Testis (tissue), 3 donors: Measurements from ENCODE around the gene SLC41A3. TPM values are rescaled to one million over a fixed set of nuclear protein-coding genes. Genes with fewer than 3 reads are reported as not detected.

Experiments used
- DNase-seq: peaks from one replicate; pipeline ENCODE4 v3.0.0-alpha.2; 2019
- H3K27ac ChIP-seq, 2 donors: fragments of 200-600 bp; sonication (generic); one replicate each; pipeline ENCODE4 v1.5.1; 2019
- H3K27me3 ChIP-seq: fragments of 200-600 bp; sonication (generic); one replicate; pipeline ENCODE4 v1.5.1; 2019
- H3K36me3 ChIP-seq: fragments of 200-600 bp; sonication (generic); one replicate; pipeline ENCODE4 v1.5.1; 2017; ENCODE audit warnings: low read depth; ENCODE audit errors: missing control alignments
- H3K4me1 ChIP-seq: fragments of 200-600 bp; sonication (generic); one replicate; pipeline ENCODE4 v1.5.1; 2019
- H3K4me3 ChIP-seq, 2 donors: fragments of 200-600 bp; sonication (generic); one replicate each; pipeline ENCODE4 v1.5.1; 2017 to 2019
- H3K9me3 ChIP-seq: fragments of 200-600 bp; sonication (generic); one replicate; pipeline ENCODE4 v1.5.1; 2017
- POLR2A ChIP-seq: fragments of 450-650 bp; IDR thresholded peaks from one replicate; pipeline ENCODE4 v1.6.1; 2017; ENCODE audit warnings: antibody characterized with exemption, mild to moderate bottlenecking, moderate library complexity
- WGBS, 2 donors: methylation state at CpG; one replicate each; pipeline ENCODE4 v1.1.5; 2018; 5-methylcytosine and 5-hydroxymethylcytosine counted together
- intact Hi-C: fragments of 100-400 bp; cut with DNase I; formaldehyde crosslinking; loops from one replicate; pipeline ENCODE4 v1.15.1; 2023; ENCODE audit warnings: low total_unique reads
- polyA plus RNA-seq: library from polyadenylated mRNA; stranded (reverse); fragments of 350-450 nt; fragmentation: Illumina TruSeq; extraction: RNeasy Lipid Tissue Mini Kit (QIAGEN cat#74804); gene quantifications from one replicate; pipeline ENCODE4 v1.2.3, GENCODE V29; 2014; ENCODE audit warnings: low read depth, low replicate concordance; ENCODE audit not compliant: insufficient read depth
- total RNA-seq, 2 donors: library from RNA; depleted of rRNA; stranded (reverse); fragments of >200 nt; gene quantifications; one replicate each; pipeline ENCODE4 v1.2.3, GENCODE V29; 2016
- TF ChIP-seq, protein P1 (sequence below), 3 experiments: fragments of 450-650 bp in 2 of 3; fragments of 200-600 bp in 1 of 3; sonication (generic) in 1 of 3; IDR thresholded peaks; one replicate each; pipeline ENCODE4 v1.5.1; 2016 to 2019; ENCODE audit warnings: antibody characterized with exemption in 3 of 3, mild to moderate bottlenecking in 2 of 3, moderate library complexity in 1 of 3

SLC41A3 gene
- total and polyA plus RNA-seq, 3 donors from 2014 or later: 160 to 220 (median 161) TPM

DNA sequence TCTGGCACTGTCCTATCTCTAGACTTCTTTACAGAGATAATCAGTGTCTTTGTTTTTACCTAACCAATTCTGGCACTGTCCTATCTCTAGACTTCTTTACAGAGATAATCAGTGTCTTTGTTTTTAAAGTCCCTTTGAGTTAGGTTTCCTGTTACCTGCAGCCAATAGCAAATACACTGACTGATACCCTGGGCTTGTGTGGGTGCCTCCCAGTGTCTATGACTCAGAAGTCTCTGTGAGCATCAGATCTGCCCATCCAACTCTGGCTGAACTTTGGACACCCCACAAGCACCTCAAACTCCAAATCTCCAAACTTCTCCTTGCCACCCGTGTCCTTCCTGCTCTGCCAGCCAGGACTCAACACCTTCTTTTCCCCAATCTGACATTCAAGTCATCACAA, 30.4 kb downstream of the SLC41A3 start:
- Histone ChIP-seq H3K9me3 (no peaks in the 10 kb centered on the region), H3K4me3 (no peak overlapping the region), H3K36me3 (no peaks in the 10 kb centered on the region), H3K27me3 (no peaks in the 10 kb centered on the region), H3K4me1 (peaks cover 33% of the 10 kb centered on the region), H3K27ac (no peak overlapping the region)
- 93% methylated on average over 1 of the region's 1 CpG for WGBS, 2 donors
- DNase-seq: no peak
- TF ChIP-seq, protein P1, sequence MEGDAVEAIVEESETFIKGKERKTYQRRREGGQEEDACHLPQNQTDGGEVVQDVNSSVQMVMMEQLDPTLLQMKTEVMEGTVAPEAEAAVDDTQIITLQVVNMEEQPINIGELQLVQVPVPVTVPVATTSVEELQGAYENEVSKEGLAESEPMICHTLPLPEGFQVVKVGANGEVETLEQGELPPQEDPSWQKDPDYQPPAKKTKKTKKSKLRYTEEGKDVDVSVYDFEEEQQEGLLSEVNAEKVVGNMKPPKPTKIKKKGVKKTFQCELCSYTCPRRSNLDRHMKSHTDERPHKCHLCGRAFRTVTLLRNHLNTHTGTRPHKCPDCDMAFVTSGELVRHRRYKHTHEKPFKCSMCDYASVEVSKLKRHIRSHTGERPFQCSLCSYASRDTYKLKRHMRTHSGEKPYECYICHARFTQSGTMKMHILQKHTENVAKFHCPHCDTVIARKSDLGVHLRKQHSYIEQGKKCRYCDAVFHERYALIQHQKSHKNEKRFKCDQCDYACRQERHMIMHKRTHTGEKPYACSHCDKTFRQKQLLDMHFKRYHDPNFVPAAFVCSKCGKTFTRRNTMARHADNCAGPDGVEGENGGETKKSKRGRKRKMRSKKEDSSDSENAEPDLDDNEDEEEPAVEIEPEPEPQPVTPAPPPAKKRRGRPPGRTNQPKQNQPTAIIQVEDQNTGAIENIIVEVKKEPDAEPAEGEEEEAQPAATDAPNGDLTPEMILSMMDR (IDR thresholded peaks at IDR 0.05): no peak
- TF ChIP-seq POLR2A: no peak
- intact Hi-C loops: no loop called here

DNA sequence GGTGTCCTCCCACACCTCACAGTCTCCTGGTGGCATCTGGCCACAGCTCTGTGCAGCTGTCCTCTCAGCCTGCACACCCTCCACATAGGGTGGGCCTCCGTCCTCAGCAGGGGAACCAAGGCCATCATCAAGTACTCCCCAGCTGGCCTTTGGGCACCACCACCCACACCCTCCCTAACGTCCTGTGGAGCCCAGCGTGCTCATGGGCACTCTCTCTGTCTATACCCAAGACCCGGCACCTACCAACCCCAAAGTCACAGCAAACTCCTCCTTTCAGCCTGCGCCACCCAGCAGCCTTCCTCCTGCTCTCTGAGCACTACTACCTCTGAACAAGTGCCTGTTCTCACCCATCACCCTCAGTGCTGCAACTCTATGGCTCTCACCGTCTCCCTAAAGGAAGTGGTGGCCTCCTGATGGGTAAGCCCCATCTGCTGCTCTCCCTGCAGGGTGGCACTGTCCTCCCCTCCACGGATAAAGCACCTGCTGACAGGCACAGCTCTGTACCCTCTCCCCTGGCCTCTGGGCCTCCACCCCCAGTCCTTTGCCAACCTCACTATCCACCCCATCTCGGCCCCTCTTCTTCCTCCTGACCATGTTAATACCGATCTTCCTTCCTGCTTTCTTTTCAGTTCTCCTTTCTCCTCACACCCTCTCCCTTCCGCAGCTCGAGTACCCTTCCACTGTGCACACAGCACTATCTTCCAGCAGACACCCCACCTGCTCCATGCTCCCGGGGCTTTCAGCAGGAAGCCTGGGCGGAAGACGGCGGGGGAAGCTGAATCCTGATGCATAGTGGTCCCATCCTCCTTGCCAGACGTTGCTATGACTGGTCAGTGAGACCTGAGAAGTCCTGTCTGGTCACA, 31.5 kb downstream of the SLC41A3 start:
- WGBS, 2 donors: 82 to 83% methylated on average over 14 to 16 of the region's 16 CpGs
- H3K36me3 ChIP-seq: no peaks in the 10 kb centered on the region
- H3K9me3 ChIP-seq: no peaks in the 10 kb centered on the region
- no peaks in the 10 kb centered on the region for H3K27me3 ChIP-seq
- no peak overlapping the region for H3K4me3 ChIP-seq
- no peak overlapping the region for H3K27ac ChIP-seq
- peaks cover 22% of the 10 kb centered on the region for H3K4me1 ChIP-seq
- TF ChIP-seq, protein P1 (IDR thresholded peaks at IDR 0.05): no peak
- TF ChIP-seq POLR2A: no peak
- intact Hi-C loops: no loop called here
- no peak for DNase-seq

DNA sequence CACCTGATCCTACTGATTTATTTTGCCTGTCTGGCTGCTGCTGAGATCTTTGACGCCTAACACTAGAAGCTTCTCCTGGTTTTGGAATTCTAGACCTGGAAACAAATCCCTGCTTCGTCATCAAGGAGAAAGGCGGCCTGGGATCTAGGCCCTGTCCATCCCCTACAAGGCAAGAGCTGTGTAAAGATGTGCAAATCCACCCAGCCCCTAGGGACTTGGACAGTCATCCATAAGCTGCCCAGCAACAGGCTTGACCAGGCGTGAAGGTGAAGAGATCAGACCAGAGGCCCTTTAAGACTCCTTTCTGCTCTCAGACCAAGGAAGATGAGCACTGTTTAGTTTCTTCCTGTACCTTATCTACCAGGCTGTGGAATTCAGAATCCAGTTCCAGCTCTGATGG, 32.2 kb downstream of the SLC41A3 start:
- DNase-seq: no peak
- Histone ChIP-seq H3K27me3 (no peaks in the 10 kb centered on the region), H3K4me3 (no peak overlapping the region), H3K27ac (peak overlapping the region in 1 of 2 donors; percentile 42), H3K36me3 (no peaks in the 10 kb centered on the region), H3K4me1 (peaks cover 15% of the 10 kb centered on the region), H3K9me3 (no peaks in the 10 kb centered on the region)
- TF ChIP-seq, protein P1 (IDR thresholded peaks at IDR 0.05): no peak
- TF ChIP-seq POLR2A: no peak
- intact Hi-C loops: no loop called here
- 84 to 94% methylated on average over 4 of the region's 4 CpGs for whole genome bisulfite sequencing, 2 donors

DNA sequence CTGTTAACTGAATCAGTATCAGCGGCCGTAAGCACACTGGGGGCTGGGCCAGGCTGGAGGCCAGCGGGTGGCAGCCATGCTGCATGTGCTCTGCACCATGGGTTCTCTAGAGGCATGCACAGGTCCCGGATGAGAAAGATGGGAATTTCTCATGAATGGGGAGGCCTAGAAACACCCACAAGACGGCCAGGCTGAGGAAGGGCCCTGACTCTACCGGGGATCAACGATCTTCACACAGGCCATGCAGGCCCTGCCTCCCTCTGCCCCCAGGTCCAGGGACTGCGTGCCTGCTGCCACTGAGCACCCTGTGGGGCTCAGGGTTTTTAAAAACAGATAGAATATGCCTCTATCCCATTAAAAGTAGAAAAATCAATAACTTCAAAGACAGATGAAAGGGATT, 32.7 kb downstream of the SLC41A3 start:
- 80 to 90% methylated on average over 7 to 8 of the region's 8 CpGs for WGBS, 2 donors
- Histone ChIP-seq H3K27ac (peak overlapping the region in 1 of 2 donors; percentile 42), H3K9me3 (no peaks in the 10 kb centered on the region), H3K4me1 (peaks cover 10% of the 10 kb centered on the region), H3K4me3 (no peak overlapping the region), H3K27me3 (no peaks in the 10 kb centered on the region), H3K36me3 (no peaks in the 10 kb centered on the region)
- intact Hi-C loops: no loop called here
- no peak for TF ChIP-seq POLR2A
- TF ChIP-seq, protein P1 (IDR thresholded peaks at IDR 0.05): no peak
- DNase-seq: no peak

DNA sequence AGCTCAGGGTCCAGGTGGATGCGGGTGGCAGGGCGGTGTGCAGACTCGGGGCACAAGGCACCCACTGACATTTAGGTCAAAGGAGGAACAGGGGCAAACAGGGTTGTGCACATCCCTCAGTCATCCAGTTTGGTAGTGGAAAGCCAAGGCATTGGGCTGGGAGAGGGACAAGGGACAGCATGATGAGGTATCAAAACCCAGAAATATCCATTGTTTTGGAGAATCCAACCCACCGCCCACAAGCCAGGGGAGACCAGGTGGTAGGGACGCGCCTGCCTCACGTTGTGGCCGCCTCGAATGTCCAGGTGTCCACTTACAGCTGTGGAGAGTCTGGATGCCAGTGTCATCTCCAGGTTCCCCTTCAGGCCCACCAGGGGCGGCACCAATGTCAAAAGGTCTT, 33.3 kb downstream of the SLC41A3 start:
- TF ChIP-seq, protein P1 (IDR thresholded peaks at IDR 0.05): no peak
- no peak for TF ChIP-seq POLR2A
- H3K36me3 ChIP-seq: no peaks in the 10 kb centered on the region
- intact Hi-C loops: no loop called here
- no peaks in the 10 kb centered on the region for H3K9me3 ChIP-seq
- WGBS, 2 donors: 93 to 95% methylated on average over 10 of the region's 10 CpGs
- H3K4me1 ChIP-seq: peaks cover 4% of the 10 kb centered on the region
- no peak overlapping the region for H3K4me3 ChIP-seq
- H3K27me3 ChIP-seq: no peaks in the 10 kb centered on the region
- no peak overlapping the region for H3K27ac ChIP-seq
- no peak for DNase-seq
